HFF-Myc (cell line): ENCODE data around the gene CHRNE.

ENCODE experiments used
- DNase-seq: peaks from one replicate; pipeline ENCODE4 v3.0.0-alpha.2; 2011; ENCODE audit warnings: low read depth; ENCODE audit errors: extremely low read depth
- H3K4me3 ChIP-seq: replicated peaks from 2 replicates; pipeline ENCODE4 v1.5.1; 2011; ENCODE audit warnings: low read depth, mild to moderate bottlenecking, control low read depth, low read length
- CTCF ChIP-seq: IDR thresholded peaks from 2 replicates; pipeline ENCODE4 v1.5.1; 2012; ENCODE audit warnings: mild to moderate bottlenecking, low read depth, low read length, control low read depth; ENCODE audit errors: missing control alignments

Gene CHRNE

GRCh38 chr17:4893721-4894560 lies 9.0 kb downstream of the CHRNE start:
- DNase-seq = no peak
- no peak for TF ChIP-seq CTCF

DNA sequence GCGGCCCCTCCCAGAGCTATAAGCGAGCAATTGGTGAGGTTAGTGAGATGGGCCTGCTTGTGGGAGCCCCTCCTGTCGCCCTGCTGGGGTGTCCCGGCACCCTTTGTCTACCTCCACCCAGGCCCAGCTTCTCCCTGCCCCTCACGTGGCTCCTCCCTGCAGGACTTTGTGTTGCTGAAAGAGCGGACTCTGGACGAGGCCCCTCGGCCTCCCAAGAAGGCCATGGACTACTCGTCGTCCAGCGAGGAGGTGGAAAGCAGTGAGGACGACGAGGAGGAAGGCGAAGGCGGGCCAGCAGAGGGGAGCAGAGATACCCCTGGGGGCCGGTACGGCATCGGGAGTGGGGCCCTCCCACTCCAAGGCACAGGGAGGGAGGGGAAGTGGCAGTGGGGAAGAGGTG lies 9.6 kb downstream of the CHRNE start:
- DNase-seq = no peak
- no peak overlapping the region for H3K4me3 ChIP-seq
- no peak for TF ChIP-seq CTCF

More at GRCh38 chr17:4893721-4894560, 9.0 kb downstream of the CHRNE start:
- H3K4me3 ChIP-seq = no peak overlapping the region

DNA sequence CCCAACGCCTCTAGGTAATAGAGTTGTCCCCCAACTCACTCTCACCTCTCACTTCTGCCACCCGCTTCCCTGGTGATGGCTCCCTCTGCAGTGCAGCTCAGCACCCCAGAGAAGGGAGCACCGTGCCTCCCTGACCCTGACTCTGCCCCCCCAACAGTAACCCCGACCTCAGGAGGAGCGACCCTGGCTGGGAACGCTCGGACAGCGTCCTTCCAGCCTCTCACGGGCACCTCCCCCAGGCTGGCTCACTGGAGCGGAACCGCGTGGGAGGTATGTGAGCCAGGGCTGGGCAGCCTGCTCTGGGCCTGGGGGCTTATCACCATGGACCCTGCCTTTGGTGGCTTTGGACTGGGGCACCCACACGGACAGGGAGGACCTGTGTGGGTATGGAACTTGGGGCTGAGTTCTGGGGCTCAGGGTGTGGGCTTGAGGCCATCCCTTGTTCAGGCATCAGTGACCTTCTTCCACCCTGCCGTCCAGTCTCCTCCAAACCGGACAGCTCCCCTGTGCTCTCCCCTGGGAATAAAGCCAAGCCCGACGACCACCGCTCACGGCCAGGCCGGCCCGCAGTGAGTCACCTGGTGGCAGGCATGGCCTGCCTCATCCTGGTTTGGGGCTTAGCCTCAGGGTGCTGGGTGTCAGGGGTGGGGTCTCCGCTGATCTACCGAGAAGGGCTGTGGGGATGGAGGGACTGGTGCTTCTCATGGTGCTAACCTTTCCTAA lies 10.2 kb downstream of the CHRNE start:
- DNase-seq = no peak
- TF ChIP-seq CTCF = no peak
- no peak overlapping the region for H3K4me3 ChIP-seq

DNA sequence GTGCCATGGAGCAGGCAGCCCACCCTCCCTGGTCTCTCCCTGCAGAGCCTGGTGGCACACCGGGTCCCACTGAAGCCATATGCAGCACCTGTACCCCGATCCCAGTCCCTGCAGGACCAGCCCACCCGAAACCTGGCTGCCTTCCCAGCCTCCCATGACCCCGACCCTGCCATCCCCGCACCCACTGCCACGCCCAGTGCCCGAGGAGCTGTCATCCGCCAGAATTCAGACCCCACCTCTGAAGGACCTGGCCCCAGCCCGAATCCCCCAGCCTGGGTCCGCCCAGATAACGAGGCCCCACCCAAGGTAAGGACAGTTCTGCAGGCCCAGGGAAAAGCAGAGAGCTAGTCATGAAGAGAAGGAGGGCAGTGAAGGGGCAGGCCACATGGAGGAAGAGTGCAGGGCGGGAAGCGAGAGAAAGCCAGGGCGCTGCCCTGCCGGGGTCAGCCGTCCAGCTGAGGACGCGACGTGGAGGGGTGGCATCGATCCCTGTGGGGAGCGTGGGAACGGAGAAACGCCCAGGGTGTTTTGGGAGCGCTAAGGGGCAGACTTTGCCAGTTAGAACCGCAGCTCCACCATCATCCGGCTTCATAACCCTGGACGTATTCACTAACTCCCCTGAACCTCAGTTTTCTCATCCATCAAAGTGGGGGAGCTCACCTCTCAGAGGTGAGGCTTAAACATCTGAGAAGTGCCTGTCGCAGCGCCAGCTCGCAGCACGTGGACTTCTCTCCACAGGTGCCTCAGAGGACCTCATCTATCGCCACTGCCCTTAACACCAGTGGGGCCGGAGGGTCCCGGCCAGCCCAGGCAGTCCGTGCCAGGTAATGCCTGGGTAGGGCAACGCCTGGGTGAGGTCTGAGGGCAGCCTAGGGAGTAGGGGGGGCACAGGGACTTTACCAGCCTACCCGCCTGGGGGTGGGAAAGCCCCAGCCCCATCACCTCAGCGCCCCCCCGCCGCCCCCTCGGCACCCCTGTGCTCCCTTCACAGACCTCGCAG lies 11.2 kb downstream of the CHRNE start:
- TF ChIP-seq CTCF = no peak
- no peak overlapping the region for H3K4me3 ChIP-seq
- DNase-seq = no peak

DNA sequence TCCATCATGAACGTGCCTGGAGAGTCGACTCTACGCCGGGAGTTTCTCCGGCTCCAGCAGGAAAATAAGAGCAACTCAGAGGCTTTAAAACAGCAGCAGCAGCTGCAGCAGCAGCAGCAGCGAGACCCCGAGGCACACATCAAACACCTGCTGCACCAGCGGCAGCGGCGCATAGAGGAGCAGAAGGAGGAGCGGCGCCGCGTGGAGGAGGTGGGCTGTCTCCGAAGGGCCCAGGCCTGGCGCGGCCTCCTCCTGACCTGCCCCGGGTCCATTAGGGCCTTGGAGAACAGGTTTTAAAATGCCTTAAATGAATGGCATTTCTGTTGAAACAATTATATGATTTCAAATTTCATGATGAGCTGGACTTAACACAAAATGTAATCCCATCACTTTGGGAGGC lies 15.3 kb downstream of the CHRNE start:
- no peak for TF ChIP-seq CTCF
- H3K4me3 ChIP-seq = no peak overlapping the region

GRCh38 chr17:4886830-4887229 lies 16.1 kb downstream of the CHRNE start:
- no peak for DNase-seq
- no peak for TF ChIP-seq CTCF
- no peak overlapping the region for H3K4me3 ChIP-seq

More for the DNA sequence above, 15.3 kb downstream of the CHRNE start:
- no peak for DNase-seq
